ENCODE results near the gene KLF12.

KLF12 gene

DNA sequence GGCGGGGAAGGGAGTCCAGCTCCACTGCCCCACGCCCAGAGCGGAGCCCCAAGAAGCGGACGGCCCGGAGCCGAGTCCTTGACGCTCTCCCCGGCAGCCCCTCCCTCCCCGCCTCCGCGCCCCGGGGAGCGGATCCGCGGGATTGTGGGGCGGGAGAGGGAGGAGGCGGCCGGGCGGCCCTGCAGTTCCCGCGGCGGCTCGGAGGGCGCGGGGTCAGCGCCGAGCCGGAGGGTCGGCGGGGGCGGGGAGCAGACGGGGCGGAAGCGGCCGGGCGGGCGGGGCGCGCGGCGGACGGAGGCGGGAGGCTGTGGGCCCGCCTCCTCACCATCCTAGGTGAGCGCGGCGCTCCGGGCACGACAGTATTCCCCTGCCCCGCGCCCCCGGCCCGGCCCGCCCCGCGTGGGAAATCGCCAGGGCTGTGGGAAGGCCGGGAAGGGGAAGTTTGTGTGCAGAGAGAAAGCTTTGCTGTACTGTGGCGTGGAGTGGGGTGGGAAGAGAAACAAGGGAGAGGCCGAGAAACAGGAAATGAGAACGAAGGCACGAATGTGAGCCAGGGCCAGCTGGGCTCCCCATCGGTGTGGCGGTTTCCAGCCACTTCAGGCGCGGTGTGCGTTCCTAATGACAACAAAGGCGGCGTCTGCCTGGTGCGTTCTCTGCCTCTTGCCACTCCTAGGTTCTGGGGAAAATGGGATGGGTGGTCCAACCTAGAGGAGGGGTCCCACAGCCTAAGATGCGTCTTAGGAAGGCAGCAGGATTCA lies 1.3 kb upstream of the KLF12 start:
- peak; percentile 87 for DNase-seq (ENCODE audit: low spot score)

DNA sequence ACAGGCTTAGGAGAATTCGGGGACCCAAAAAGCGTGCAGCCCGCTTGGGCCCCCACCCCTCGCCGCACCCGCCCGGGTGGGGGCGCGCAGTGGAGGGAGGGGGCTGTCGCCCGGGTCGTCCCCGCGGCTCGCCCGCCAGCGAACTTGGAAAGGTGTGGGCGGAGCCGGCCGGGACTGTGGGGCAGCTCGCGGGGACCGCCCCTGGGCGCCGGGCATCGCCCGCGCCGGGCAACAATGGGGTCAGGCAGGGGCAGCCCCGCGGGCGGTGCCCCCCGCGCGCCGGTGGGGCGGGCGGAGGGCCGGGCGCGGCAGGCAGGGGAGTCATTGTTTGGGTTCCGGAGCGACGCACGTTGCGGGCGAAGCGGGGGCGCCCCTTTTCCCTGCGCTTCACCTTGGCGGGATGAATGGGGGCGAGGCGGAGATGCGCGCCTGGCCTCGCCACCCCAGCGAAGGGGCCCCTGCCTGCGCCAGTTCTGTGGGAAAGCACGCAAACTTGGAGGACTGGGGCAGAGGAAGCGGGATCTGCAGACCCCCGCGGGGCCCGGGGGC lies 647 bp upstream of the KLF12 start:
- DNase-seq (ENCODE audit: low spot score), result peak; percentile 57

DNA sequence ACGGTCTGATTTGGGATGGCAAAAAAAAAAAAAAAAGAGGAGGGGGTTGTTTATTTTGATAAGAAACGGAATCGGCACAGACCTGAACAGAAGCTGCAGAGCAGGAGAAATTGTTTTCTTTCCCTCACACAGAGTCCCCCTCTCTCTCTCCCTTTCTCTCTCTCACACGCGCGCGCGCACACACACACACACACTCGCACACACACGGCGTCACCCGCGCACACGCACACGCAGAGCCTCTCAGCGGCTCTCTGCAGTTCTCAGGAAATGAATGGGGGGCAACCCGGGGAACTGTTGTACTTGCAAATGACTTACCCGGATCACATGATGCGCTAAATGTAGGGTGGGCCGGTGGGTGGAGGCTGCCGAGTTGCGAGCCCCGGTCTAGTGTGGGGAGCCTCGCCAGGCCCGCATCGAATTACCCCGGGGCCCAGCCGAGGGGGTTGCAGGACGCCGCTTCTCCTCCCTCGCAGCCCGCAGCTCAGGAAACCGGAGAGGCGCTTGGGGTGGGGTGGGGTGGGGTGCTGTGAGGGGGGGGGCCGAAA lies 475 bp downstream of the KLF12 start:
- DNase-seq (ENCODE audit: low spot score), result peak; percentile 80

DNA sequence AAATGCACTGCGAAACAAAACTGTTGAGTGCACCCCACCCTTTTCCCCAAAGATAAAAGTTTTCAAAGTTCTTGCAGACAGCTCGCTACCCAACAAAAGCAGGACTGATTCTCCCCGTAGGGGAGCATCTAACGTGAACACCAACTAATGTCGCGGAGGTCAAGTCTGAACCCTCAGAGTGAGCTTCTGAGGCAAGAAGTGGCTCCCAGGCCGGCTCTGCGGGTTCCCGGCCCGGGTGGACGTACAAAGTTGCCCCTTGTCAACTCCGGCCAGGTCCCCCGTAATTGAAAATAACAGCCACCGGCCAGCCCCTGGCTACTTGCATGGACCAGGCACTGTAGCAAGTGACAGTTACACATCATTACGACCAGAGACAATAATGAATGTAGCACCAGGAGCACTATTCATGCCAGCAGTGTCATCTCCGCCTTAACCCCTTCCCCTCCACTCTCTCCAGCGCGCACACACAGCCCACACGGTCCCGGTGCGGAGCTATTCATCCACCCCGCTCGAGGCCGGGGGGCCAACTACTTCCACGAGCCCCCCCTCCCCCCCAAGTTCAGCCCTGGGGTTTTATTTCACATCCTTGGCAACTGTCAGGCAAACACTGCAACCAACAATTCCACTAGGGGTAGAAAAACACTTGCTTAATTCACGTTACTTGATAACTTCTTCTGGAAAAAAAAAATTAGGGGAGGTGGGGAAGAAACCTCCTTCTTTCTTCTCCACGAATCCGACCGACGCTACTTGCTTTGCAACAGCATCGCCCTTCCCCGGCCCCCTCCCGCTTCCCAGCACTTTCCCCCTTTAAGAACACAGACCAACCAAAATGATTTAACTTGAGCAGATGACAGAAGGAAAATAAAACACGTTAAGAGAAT lies 1.2 kb downstream of the KLF12 start:
- DNase-seq (ENCODE audit: low spot score), result no peak

DNA sequence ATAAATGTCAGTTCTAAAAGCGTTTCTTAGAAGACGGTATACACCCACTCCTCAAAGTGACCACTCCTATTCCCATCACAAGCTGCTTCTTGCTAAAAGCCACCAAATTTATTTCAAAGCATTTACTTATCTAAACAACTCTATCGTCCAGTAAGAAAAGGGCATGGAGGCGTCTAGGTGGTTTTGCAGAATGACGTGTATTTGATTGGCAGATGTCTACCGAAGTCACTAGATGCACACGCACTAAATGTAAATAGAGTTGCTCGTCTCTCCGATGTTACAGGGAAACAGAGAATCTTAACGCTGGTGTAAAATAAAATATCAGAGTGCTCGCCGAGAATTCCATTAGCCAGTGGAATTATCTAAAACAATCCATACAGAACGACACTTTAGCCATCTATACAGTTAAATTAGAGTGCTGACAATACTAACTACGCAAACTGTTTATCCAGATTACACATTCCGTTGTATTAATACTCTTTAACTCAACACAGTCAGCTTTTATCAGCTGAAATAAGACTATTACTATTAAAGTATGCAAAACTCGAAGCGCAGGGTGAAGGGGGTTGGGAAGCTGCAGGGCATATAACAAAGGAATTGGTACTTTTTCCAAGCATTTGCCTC lies 1.9 kb downstream of the KLF12 start:
- no peak for DNase-seq (ENCODE audit: low spot score)

DNA sequence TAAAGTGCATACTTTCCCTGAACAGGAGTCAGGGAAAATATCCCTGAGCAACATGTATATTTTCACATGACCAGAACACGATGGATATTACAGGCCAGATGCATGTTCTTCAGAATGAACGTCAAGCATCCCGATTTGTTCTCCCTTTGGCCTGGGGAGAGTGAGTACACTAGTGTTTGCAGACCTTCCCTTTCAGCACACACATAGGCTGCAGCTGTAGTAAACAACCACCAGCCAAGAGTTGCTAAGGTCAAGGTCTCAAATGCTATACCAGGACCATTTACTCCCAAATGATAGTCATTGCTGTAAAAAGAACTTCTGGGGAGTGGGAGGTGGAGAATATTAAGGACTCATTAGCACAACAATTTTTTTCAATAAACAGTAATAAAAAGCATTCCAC lies 3.0 kb downstream of the KLF12 start:
- no peak for DNase-seq (ENCODE audit: low spot score)

DNA sequence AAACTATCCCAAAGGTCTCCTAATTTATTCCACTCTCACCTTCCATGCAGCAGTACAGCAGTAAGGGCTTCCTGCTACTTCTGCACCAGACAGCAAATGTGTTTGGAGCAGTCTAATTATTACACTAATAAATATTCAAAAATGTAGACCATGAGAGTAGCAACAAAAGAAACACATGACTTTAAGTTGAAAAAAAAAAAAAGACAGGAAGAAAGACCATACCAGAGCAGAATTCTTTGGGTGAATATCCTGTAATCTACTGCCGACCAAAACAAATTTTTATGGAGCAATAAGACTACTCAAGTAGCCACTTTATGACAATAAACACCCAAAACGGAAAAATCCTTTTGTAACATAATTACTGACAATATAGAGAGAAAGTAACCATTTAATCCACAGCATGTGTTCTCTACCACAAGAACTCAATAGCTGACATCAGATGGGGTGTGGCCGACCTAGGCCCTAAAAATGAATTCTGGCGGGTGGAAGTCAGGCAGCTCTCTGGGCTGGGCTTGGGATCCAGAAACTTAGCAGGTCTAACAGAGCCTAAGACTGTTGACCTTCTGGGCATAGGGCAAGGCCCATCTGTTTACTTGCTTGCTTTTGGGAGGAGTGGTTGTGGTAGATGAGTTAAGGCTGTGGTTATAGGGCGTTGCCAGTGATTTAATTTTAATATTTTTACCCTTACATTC lies 4.6 kb downstream of the KLF12 start:
- no peak for DNase-seq (ENCODE audit: low spot score)

DNA sequence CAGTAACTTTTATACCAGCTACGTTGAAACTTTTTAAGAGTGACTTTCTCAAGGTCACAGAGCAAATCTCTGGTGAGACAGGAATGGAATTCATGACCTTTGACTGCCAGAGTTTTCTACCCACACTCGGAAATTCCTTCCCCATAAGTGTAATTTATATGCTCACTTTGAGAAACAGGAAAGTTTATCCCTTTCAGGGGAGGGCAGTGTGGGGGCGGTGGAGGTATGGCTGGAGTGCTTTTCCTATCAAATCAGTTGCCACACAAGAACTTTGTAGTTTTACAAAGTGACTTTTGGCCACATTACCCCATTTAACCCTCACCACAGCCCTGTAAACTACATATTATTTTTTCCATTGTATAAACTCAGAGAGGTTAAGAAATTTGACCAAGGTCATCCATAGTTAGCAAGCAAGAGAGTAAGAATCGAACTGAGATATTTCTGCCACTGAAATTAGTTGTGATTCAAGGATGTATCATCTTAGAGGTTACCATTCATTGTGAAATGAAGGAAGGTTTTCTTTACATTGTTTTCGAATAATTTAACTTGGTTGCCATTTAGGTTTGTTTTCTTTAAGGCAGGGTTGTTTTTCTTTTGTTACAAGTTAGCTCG lies 5.9 kb downstream of the KLF12 start:
- no peak for DNase-seq (ENCODE audit: low spot score)

DNA sequence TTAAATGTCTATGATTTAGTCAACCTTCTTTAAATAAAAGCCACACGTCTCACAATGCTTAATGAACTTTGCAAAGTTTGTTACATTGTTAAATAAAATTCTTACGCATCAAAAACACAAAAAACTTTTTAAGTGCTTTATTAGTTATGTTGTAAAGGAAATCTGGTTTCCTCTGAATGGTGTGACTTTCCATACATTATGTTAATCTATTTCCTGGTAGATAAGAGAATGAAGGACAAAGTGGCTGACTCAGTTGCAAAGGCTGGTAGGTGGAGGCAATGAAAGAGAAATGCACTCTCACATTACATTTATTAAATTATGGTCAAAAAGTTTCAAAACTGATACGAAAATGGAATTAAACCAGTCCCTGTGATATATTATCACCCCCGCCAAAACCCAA lies 15.9 kb downstream of the KLF12 start:
- no peak for DNase-seq (ENCODE audit: low spot score)

DNA sequence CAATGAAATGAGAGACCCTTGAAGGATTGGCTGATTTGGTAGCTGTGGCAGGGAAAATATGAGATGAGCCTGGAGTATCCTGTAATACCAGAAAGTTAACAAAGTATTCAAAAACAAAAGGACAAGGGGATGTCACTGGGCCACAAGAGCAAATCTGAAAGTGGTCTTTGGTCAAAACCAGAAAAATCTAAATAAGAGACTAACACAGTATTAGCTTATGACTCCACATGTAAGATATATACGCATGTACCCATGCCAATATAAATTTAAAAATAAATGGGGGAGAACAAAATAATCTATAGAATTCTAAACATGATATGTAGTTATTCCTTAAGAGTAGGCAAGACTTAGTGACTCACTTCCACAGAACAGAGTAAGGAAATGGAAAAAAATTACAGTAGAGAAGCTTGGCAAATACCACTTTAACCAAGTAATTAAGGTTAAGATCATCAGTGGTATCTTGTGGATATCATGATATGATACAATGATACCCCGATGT lies 16.9 kb downstream of the KLF12 start:
- DNase-seq (ENCODE audit: low spot score), result no peak

DNA sequence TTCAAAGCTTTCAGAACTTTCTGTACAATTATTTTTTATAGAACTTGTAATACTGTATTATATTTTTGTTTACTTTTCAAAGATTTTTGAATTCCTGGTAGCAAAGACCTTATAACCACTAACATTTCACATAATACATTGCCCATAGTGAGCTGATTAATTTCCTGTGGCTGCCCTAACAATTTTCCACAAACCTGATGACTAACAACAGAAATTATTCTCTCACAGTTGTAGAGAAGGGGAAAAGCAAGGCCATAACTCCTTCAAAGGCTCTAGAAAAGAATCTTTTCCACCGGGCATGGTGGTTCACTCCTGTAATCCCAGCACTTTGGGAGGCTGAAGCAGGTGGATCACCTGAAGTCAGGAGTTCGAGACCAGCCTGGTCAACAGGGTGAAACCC lies 19.1 kb downstream of the KLF12 start:
- DNase-seq (ENCODE audit: low spot score), result no peak

DNA sequence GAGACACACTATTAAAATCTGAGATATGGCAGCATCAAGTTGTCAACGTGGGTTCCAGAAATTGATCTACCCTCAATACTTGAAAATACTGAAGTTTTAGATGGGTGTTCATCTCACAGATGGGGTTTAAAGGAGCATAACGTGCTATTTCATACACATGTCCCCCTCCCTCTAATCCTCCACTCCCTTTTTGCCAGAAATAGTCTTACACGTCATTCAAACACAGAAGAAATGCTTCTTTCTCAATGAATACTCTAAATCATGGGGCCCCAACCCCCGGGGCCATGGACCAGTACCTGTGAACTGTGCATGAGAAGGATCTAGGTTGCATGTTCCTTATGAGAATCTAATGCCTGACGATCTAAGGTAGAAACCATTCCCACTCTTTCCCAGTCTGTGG lies 19.6 kb downstream of the KLF12 start:
- no peak for DNase-seq (ENCODE audit: low spot score)

DNA sequence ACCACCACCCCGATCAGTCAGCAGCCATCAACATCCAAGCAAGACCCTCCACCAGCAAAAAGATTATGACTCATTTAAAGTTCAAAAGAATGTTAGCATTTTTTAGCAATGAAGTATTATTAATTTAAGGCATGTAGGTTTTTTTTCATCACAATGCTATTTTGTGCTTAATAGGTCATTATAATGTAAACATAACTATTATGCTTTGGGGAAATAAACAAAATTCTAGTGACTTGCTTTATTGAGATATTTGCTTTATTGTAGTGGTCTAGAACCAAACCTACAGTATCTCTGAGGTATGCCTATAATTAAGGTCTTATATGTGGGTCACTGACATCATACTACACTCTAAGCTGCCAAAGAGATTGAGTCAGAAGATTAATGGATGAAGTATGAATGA lies 20.0 kb downstream of the KLF12 start:
- DNase-seq (ENCODE audit: low spot score), result no peak

DNA sequence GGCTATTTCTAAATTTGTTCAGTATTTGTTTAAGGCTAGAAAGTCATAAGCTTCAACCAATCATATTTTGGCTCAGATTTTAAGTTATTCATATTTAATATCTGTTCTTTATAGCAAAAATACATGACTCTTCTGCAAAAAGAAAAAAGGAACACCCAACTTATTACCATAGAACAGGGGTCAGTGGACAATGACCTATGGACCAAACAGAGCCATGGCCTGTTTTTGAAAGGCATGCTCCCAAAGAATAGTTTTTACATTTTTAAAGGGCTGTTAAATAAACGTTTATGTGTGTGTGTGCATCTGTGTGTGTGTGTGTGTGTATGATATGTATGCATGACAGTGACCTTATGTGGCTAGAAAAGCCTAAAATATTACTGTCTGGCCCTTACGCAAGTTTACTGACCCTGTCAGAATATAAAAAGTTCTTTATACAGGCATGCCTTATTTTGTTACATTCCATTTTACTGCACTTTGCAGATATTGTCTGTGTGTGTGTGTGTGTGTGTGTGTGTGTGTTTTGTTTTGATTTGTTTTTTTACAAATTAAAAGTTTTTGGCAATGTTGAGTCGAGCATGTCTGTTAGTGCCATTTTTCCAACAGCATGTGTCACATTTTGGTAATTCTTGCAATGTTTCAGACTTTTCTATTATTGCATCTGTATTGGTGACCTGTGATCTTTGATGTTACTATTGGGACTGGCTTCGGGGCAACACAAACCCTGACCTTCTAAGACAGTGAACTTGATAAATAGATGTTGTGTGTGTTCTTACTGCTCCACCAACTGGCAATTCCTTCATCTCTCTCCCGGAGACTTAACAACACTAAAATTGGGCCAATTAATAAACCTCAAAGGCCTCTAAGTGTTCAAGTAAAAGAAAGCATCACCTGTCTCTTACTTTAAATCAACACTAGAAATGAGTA lies 22.0 kb downstream of the KLF12 start:
- DNase-seq (ENCODE audit: low spot score), result no peak

DNA sequence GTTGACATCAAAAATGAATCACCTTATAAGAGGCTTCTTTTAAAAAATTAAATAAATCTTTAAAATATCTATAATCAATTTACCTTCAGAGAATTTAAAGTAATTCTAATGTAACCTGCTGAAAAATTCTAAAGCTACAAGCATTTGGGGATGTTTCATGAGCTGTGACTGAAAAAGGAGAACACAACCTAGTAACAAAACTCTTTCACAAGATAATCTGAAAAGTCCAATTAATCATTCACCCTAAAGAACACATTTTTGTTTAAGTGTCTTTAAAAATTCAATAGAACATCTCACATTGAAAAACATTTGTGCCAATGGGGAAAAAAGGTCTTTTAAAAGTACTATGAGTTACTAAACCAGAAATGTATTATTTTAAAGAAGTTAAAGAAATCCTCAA lies 22.8 kb downstream of the KLF12 start:
- DNase-seq (ENCODE audit: low spot score), result no peak

DNA sequence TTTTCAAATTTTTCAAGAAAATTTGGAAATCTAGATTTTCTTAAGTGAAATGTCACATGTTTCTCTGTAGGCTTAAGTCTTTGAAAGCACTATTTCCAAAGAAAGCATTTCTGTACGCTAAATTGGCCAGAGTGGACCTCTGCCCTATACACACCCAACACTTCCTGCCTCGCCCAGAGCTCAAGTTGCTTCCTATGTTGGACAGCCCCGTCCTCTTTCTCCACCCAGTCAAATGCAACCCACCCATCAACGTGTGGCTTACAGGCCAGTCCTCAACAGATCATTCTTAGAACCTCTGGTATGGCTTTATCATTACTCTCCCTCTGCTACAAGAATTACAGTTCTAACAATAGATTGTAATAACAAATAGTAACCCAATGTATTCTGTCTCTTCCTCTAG lies 24.2 kb downstream of the KLF12 start:
- DNase-seq (ENCODE audit: low spot score), result no peak

DNA sequence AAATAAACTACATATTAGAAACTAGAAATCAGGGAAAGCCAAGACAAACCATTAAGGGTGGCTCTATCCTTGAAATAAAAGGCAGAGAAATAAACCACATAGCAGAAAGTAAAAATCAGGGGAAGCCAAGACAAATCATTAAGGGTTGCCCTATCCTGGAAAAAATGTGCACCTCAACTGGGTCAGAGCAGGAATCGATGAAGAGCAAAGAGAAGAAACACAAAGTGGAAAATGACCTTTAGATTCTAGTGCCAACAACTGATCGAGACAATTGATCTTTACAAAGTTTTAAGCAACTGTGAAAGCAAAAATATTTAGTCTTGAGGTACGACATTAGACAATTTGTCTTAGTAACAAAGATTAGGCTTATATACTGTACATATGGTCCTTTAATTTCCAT lies 26.6 kb downstream of the KLF12 start:
- no peak for DNase-seq (ENCODE audit: low spot score)

DNA sequence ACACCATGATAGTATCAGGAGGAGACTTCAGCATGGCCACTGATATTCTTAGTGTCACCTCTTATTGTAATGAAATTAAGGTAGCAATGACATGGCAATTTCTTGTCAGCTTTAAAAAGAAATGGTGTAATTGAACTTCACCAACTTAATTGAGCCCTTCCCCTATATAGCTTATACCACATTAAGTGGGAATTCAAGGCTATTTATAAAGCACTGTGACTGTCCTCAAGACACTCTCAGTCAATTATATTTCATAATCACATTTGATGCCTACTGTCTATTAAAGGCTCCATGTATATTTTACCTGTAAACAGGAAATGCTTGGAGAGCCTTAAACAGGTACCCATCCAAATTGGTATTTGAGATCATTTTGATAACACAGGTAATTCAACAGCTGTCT lies 28.3 kb downstream of the KLF12 start:
- no peak for DNase-seq (ENCODE audit: low spot score)

DNA sequence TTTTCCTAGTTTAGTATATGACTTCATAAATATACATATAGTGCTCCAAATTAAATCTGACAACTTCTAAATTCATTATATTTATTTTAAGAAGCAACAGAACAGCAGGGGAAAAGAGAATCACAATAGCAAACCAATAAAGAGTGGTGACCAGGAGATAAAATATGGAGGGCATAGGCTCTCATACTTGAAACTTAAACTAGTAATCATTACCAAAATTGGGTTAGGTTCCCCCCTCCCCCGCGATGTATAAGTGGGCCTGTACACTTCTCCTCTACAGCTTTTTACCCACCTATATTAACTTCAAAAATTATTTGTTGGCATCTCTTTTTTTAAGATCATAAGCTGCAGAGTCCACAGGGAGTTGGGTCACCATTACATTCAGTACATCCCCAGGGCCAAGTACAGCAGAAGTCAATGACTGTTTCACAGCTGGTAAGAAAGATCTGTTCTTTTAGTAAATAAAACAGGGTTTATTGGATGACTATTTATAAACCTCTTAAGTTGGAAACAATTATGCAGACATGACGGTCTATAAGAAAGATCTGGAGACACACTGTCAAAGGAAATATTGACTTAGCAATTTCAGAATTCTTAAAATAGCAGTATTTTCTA lies 29.4 kb downstream of the KLF12 start:
- no peak for DNase-seq (ENCODE audit: low spot score)
